HG02870 (cell line): ENCODE data around the gene LTB4R.
A peak's percentile ranks its signal among the peaks of the same experiment; 100 is the strongest.
"Not testable (repeated sequence)": the region's sequence is repeated elsewhere in the genome, so short reads cannot be mapped to it uniquely, and the experiment has no call there.

Source experiments
- ATAC-seq: cut with Tn5 transposase; IDR thresholded peaks from one replicate; pipeline ENCODE4 v1.9.1; 2021; ENCODE audit warnings: mild to moderate bottlenecking, moderate library complexity; ENCODE audit not compliant: unreplicated experiment

Gene LTB4R

DNA sequence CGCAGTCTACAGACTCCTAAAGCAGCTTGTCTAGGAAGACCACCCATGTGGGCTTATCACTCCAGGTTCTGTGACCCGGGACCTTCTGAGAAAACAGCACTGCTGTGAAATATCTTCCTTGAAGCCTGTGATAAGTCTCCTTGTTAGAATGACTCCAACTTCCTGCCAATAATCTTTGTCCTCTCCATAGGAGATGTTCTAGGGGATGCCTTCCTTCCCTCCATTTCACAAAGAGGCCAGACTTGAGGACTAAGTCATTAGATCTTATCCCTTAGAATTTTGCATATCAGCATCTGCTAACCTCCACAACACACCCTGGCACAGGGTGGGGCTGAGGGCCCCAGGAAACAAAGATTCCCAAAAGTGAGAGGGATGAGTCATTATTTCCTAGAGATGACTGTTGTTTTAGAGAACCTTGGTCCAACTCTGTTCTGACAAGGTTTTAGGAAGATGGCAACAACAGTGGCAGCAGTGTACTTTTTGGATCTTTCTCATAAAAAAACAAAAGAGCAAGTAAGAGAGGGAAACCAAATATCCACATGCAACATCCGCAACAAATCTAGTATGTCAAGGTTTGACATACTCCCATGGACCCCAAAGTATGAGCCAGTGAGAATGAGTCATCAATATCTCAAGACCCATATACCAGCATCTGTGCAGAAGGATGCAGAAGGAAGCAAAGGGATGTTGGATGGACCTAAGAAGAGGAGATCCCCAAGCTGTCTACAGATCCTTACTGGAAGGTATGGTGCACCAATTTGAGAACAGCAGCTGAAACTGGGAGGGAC lies 6.0 kb downstream of the LTB4R start:
- ATAC-seq = no peak

DNA sequence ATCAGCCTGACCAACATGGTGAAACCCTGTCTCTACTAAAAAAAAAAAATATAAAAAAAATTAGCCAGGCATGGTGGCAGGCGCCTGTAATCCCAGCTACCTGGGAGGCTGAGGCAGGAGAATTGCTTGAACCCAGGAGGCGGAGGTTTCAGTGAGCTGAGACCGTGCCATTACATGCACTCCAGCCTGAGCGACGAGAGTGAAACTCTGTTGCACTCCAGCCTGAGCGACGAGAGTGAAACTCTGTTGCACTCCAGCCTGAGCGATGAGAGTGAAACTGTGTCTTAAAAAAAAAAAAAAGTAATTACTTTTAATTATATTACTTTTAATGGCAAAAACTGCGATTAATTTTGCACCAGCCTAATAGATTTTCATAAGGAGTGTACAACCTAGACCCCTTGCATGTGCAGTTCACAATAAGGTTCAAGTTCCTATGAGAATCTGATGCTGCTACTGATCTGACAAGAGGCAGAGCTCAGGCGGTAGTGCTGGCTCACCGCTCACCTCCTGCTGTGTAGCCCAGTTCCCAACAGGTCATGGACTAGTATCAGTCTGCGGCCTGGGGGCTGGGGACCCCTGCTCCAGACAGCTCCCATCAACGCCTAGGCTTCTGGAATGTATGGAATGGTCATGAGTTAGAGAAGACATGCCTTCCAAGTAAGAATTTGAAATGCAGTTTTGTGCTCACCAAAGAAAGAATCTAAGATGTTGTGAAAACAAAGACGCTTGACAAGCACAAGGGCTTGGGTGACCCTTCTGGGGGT lies 10.1 kb downstream of the LTB4R start:
- ATAC-seq = no peak

DNA sequence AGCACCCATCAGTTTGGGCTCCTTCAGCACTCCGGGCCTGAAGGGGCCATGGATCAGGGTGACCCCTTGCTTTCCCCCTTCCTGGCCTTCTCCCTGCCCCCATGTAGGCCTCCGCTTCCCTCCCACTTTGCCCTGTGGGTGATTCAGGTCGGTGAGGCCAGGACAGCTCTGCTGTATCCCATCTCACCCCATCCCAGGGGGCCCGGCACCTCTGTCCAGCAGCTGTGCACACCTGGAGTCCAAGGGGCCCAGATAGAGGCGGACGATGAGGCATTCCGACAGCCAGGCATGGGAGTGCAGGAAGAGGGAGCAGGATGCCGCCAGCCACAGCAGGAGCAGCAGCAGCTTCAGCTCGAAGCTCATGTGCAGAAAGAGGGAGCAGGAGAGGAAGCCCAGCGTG lies 11.4 kb downstream of the LTB4R start:
- ATAC-seq = no peak

DNA sequence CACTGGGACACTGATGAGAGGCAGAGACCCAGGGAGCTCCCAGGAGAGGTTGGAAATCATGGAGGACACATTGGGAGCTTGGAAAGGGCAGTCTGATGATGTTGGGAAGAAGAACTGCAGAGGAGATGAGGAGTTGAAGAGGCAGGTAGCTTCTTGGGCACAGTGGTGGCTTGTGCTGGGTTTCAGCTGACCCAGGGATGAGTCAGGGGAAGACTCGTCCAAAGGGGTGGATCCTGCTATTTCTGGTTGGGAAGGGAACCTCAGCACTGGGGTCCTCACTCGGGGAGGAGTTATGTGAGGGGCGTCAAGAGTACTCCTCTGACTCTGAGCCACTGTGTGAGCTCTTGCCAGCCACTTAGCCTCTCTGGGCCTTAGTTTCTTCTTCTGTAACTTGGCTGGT lies 12.0 kb downstream of the LTB4R start:
- no peak for ATAC-seq

DNA sequence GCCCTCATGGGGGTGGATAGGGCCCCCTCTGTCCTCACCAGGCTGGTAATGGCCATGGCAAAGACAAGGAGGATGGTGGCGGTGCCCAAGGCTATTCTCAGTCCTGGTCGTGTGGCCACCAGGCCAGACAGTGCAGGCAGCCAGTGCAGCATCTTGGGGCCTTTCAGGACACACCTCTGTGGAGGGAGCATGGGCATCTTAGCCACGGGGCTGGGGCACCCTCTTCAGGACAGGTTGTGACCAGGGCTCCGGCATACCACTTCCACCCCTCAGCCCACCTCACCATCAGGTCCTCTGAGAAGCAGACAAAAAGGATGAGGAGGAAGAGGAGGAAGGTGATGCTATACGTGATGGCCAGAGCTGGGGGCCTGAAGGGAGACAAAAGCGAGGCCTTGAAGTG lies 12.7 kb downstream of the LTB4R start:
- ATAC-seq = no peak

DNA sequence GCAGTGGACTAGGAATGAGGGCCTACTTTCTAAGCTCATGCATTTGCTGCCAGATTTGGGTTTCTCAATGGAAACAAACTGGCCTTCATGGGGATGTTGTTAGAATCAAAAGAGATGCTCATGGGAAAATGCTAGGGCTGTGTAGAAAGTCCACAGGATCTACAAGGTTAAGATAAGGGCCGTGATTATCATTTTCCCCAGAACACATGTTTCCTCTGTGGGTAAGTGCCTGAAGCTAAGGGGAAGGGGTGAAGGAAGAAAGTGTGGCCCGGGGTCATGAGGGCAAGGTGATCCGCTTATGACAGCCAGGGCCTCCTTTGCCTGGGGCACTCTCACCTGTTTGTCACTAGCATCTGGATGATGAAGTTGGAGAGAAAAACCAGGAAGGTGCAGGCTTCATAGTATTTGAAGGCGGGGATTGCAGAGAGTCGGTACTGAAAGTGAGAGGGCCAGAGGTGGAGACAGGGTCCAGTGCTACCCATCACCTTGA lies 13.8 kb downstream of the LTB4R start:
- ATAC-seq = no peak

DNA sequence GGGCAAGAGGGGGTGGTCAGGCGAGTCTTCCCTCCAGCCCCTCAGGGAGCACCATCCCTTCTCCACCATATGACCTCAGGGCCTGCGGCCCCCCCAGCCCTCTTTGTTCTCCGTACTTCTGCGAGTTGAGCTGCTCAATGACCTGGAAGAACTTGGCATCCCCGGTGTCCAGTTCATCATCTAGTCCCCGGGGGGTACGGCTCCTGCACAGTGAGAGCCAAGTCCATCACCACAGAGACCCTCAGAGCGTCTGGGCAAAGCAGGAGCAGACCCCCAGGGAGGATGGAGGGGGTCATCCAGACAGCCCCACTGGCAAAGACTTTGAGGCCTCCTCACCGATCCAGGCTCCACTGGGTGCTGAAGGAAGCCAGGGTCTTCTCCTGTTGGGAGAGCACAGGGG lies 14.7 kb downstream of the LTB4R start:
- ATAC-seq = no peak

DNA sequence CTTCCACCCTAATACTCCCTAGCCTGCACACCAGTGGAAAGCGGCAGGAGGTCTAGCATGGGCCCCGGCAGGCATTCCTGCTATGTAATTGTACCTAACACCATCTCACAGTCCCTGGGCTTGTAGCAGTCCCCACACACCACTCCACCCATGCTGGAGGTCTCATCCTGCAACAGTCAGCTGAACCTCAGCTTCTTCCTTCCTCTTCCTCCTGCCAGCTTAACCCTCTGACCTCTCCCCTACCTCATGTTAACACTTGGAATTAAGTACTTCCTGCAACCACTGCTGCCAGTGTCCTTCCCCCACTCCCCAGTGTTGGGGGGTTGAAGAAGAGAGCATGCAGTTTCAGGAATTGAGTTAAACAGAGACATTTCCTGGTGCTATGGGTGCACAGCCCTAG lies 16.0 kb downstream of the LTB4R start:
- no peak for ATAC-seq

DNA sequence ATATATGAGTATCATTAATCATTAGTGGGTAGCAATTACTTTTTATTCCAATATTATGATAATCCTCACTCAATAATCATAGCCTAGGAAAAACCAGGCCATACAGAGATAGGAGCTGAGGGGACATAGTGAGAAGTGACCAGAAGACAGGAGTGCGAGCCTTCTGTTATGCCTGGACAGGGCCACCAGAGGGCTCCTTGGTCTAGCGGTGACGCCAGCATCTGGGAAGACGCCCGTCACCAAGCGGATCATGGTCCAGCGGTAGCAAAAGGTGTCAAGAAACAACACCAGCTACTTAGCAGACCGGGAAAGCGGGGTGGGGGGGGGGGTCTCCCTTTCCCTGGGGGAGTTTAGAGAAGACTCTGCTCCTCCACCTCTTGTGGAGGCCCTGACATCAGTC lies 16.6 kb downstream of the LTB4R start:
- ATAC-seq = not testable (repeated sequence)

DNA sequence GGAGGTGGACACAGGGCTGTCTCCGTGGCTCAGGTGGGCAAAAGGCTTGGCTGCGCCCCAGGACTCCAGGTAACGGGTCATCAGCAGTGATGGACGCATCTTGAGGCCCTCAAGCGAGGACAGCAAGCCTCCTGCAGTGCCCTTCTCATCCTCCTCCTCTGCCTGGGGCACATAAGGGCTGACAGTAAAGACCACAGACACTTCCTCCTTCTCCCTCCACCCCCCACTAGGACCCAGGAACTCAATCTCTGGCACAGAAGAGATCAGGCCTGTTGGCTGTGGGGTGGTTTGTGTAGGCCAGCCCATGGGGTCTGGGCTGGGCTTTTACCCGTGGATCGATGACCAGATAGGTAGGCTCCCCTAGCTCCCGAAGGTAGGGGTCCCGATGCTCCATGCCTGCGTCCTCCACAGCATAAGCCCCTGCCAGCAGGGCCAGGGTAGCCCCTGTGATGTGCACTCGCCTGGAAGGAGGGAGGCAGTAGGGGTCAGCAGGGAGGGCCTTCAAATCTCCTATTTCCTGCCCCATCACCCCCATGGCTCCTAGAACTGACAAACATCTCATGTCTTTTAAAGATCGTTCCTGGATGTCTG lies 17.9 kb downstream of the LTB4R start:
- no peak for ATAC-seq

DNA sequence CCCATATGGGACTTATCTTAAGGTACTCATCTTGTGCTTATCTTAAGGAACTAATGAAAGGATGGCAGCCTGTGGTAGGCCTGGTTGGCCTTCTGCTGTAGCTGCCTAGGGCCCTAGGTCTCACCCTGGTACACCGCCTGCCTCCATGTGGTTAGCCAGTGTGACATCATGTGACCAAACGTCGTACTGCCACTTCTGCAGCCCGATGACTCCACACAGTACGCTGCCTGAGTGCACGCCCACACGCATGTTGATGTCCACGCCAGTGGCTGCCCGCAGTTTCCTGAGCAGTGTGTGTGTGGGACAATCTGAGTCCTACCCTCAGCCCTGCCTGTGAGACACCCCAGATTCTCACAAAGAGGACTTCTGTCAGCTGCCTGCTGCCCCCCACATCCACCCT lies 18.4 kb downstream of the LTB4R start:
- ATAC-seq = no peak

DNA sequence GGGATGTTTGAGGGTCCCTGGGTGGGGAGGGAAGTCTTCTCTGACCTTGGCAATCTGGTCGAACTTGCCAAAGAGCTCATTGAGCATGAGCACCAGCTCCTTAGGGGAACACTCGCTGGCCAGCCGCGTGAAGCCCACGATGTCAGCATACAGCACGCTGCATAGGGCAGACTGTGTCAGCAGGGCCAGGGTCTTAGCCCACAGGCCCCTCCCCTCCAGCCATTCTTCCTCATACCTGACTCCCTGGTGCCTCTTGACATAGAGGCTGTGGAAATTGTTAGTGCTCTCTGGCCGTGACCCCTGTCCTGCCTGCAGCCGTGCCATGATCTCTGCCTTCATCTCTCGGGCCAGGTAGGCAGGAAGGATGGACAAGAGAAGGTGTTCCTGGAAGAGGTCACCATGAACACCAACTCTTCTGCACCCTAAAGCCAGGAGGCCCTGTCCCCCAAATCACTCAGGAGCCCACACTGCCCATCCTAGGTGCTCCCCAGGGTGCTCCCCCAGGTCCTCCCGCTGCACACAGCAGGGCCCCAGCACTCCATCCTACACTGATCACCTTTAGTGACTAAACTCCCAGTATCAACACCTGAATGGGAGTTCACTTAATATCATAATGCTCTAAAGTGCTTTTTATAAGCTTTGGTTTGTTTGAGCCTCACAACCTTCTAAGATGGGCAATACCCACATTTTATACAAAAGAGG lies 19.8 kb downstream of the LTB4R start:
- no peak for ATAC-seq

DNA sequence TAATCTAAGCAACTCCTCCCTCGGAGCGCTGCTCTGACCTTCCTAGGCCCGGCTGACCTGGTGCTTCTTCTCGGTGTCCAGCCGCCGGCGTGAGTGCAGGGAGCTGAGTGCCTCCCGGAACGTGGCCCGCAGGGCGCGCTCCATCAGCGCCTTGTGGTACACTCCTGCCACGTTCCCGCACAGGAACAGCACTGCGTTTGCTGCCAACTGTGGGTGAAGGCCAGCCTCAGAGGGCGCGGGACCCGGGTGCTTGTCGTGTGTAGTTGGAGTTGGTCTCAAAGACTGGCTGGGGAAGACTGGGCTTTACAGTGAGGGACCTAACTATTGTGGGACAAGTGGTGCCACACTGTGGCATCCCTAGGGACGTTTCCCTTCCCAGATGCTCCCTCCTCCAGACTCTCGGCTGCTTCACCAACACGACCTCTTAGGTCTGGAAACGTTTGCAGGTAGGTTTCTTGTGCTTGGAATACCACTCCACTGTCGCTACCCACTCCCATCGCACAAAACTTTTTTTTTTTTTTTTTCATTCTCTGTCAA lies 20.5 kb downstream of the LTB4R start:
- no peak for ATAC-seq

DNA sequence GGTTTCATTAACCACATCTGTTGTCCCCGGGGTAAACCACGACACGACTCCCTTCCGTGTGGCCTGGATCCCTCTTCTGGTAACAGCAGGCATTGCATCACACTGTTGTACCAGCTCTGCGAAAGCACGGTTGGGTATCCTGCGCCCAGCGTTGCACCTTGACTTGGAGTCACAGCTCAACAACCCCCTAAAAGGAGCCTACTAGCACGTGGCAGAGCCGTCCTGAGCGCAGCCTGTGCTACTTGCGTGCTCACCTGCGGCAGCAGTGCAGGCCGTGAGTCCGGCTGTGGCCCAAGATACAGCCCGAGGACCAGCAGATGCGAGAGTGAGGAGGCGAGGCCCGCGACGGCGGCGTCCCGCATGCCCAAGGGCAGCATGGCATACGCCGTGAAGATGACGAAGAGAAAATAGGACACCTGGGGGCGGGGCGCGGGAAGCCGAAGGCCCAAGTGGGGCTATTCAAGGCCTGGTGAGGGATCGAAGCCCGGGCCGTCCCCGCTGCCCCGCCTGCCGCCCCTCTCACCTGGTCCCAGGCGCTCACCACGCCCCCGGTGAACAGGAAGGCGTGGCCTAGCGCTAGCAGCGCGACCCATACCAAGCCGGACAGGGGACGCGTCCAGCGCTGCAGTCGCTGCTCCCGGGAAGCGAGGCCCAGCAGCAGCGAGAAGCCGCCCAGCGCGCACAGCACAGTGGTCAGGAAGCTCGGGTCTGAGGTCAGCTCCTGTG lies 21.1 kb downstream of the LTB4R start:
- peak; percentile 76 for ATAC-seq

DNA sequence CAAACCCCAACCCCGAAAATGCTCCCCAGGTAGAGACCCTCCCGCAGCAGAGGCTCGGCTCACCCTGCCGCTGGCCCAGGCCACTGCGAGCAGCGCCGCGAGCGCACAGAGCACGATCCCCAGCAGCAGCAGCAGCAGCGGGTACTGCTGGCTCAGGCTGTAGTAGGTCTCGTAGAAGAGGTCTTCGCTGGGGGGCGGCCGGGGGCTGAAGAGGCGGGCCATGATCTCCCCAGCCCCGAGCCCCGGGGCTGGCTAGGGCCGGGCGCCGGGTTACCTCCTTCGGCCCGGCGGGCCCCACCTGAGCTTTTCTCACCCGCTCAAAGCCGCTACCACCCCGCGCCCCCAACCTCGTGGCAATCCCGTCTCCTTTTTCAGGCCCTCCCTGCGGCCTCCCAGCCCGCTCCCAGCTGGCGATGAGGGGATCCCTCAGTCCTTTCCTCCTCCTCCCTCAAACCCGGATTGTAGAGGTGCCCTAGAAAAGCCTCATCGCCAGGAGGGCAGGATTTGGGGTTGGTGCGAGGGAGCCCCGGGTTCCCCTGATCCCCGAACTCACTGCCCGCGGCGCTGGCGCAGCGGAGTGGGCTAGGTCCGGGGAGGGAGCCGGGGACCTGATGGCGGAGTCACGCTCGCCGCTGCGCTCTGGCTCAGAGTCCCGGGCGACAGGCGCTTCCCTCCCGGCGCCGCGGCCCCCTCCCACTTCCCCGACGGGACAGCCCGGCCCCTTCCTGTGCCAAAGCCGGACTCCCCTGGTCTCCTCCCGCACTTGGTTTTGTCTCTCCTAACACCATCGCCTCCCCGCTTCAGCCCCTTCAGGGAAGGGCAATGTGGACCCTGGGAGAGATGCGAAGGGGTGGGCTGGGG lies 23.4 kb downstream of the LTB4R start, which contains the start of gene ADCY4:
Gene ADCY4 (minus strand): TSS at position 641 of the 861 bp plus-strand sequence. CDS start 419 bp downstream, at position 222.
- ATAC-seq = no peak

DNA sequence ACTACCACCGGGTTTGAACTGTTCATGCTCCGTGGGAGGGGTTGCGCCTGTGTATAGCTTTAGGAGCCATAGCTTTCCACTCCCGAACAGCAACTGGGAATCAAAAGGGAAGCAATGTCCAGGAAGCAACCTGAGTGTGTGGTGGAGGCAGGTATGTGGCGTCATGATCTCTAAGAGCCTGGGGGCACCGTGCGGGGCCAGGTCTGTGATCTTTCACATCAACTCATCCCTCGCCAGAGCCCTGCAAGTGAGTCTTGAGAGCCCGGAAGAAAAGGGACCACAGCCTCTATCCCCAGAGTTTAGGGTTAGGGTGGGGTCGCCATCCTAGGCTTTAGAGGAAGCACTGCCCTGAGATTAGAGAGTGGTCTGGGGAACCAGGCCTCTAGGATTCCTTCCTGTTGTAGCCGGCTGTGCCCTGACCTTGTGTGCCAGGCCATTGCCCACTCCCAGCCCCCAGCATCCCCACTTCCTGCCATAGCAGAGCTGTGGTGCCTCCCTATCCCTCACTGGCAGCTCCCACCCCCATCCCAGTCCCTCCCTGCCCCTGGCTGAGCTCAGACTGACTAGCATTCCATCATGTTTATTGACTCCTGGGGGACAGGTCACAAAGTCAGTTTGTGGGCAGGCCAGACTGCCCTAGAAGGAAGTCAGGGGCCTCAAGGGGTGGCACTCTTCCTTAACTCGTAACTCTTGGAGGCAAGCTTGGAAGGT lies 24.3 kb downstream of the LTB4R start:
- no peak for ATAC-seq

DNA sequence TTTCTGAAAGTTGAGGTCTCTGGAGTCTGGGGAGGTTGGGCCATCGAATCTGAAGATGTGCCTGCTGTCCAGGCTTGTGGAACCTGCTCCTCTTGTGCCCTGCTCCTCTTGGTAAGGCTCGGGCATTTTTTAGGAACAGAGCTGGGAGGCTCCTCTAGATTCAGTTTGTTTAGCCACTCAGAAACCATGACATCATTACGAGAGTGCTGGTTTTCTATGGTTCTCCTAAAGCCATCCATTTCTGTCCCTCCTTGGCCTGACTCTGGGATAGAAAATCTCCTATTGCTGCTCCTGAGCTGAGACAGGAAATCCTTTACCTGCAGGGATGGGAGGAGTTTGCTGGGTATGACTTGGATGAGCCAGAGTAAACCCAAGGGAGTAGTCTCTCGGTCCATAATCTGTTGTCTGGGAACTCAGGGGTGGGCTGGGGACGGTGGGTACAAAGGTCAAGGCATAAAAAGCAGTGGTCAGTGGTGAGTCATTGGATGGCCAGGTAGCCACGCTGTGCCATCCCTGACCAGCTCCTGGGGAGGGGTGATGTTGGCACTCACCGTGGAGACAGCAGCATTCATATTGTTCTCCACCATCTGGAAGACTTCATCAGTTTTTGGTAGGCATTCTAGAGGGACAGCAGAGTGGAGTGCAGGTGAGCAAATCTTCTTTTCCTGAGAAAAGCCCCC lies 26.0 kb downstream of the LTB4R start:
- no peak for ATAC-seq

DNA sequence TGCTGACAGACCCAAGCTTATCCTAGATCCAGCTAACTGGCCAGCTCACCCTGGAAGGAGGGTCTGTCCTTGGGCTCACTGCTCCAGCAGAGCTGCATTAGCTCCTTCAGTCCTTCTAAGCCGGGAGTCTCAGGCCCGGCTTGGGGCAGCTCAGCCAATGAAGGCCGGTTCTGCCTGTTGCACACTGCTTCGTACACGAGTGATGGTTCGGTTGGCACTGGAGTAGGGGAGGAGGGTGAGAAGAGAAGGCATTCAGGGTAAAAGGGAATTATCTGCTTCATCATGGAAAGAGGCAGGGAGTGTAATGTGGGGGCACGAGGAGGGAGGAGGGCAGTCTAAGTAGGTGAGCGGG lies 26.5 kb downstream of the LTB4R start:
- no peak for ATAC-seq
